DOHH2 (cell line): ENCODE data around the gene MSH5.

Experiments
- H3F3A ChIP-seq: fragments of 200-600 bp; sonication (generic), shearing (Covaris generic); 2 replicates; pipeline ENCODE4 v1.6.0; 2016; ENCODE audit warnings: antibody characterized with exemption, mild to moderate bottlenecking; ENCODE audit not compliant: control insufficient read depth, insufficient read depth
- H3K27ac ChIP-seq: fragments of 200-600 bp; sonication (generic); 2 replicates; pipeline ENCODE4 v1.5.1; 2014; ENCODE audit warnings: low read depth, mild to moderate bottlenecking, low read length, moderate library complexity
- H3K27me3 ChIP-seq: fragments of 200-600 bp; sonication (generic); 2 replicates; pipeline ENCODE4 v1.6.1; 2014; ENCODE audit warnings: mild to moderate bottlenecking, low read length, mixed read lengths; ENCODE audit not compliant: control insufficient read depth
- H3K36me3 ChIP-seq: fragments of 200-600 bp; sonication (generic); 2 replicates; pipeline ENCODE4 v1.6.1; 2014; ENCODE audit warnings: mild to moderate bottlenecking, low read length, moderate library complexity, mixed read lengths; ENCODE audit not compliant: control insufficient read depth
- H3K4me1 ChIP-seq: fragments of 200-600 bp; sonication (generic); 2 replicates; pipeline ENCODE4 v1.6.1; 2014; ENCODE audit warnings: mild to moderate bottlenecking, low read length, mixed read lengths; ENCODE audit not compliant: control insufficient read depth
- H3K4me2 ChIP-seq: fragments of 200-600 bp; sonication (generic); 2 replicates; pipeline ENCODE4 v1.6.0; 2014; ENCODE audit warnings: mild to moderate bottlenecking, low read length, moderate library complexity
- H3K4me3 ChIP-seq: fragments of 200-600 bp; sonication (generic); 2 replicates; pipeline ENCODE4 v1.5.1; 2014; ENCODE audit warnings: mild to moderate bottlenecking, low read length, mixed read lengths
- H3K79me2 ChIP-seq: fragments of 200-600 bp; sonication (generic); 2 replicates; pipeline ENCODE4 v1.6.1; 2014; ENCODE audit warnings: mild to moderate bottlenecking, low read length, mixed read lengths; ENCODE audit not compliant: control insufficient read depth
- H3K9me2 ChIP-seq: fragments of 200-600 bp; sonication (generic); replicated peaks from 2 replicates; pipeline ENCODE4 v1.6.1; 2014; ENCODE audit warnings: mild to moderate bottlenecking, low read length, mixed read lengths; ENCODE audit not compliant: control insufficient read depth
- H3K9me3 ChIP-seq: fragments of 200-600 bp; sonication (generic); 2 replicates; pipeline ENCODE4 v1.6.1; 2014; ENCODE audit warnings: antibody characterized with exemption, low read length, mixed read lengths; ENCODE audit not compliant: control insufficient read depth, insufficient read depth
- H4K20me1 ChIP-seq: fragments of 200-600 bp; sonication (generic); 2 replicates; pipeline ENCODE4 v1.6.0; 2014; ENCODE audit warnings: low read depth, mild to moderate bottlenecking, antibody characterized with exemption, low read length, moderate library complexity; ENCODE audit not compliant: control insufficient read depth, insufficient read depth
- CTCF ChIP-seq: fragments of 200-600 bp; sonication (generic); IDR thresholded peaks from one replicate; pipeline ENCODE4 v1.5.1; 2014; ENCODE audit warnings: antibody characterized with exemption, mild to moderate bottlenecking, low read depth, low read length; ENCODE audit not compliant: poor library complexity, severe bottlenecking
- EZH2phosphoT487 ChIP-seq: fragments of 200-600 bp; sonication (generic); IDR thresholded peaks from 2 replicates; pipeline ENCODE4 v1.6.1; 2017; ENCODE audit warnings: borderline replicate concordance, mild to moderate bottlenecking, antibody characterized with exemption, low read length, moderate library complexity, mixed read lengths

MSH5 gene

GRCh38 chr6:31778999-31779885, 39.4 kb downstream of the MSH5 start:
- Histone ChIP-seq H3K36me3 (peaks cover 60% of the 10 kb centered on the region), H3K4me2 (no peak overlapping the region)
- TF ChIP-seq EZH2phosphoT487 (no peak), CTCF (no peak)

GRCh38 chr6:31779908-31780307, 40.1 kb downstream of the MSH5 start:
- no peaks in the 10 kb centered on the region for H3K79me2 ChIP-seq
- no peak for TF ChIP-seq EZH2phosphoT487
- TF ChIP-seq CTCF = no peak
- no peaks in the 10 kb centered on the region for H3K9me3 ChIP-seq
- H3K4me1 ChIP-seq = peaks cover 17% of the 10 kb centered on the region
- H3K4me3 ChIP-seq = no peak overlapping the region
- peaks cover 66% of the 10 kb centered on the region for H3K36me3 ChIP-seq
- no peak overlapping the region for H3K27ac ChIP-seq
- H3K9me2 ChIP-seq = no peaks in the 10 kb centered on the region
- no peaks in the 10 kb centered on the region for H3F3A ChIP-seq
- H4K20me1 ChIP-seq = no peaks in the 10 kb centered on the region
- H3K27me3 ChIP-seq = no peaks in the 10 kb centered on the region
- H3K4me2 ChIP-seq = no peak overlapping the region

More at GRCh38 chr6:31778999-31779885, 39.4 kb downstream of the MSH5 start:
- peaks cover 17% of the 10 kb centered on the region for H3K4me1 ChIP-seq
- H3K9me3 ChIP-seq = no peaks in the 10 kb centered on the region
- H3F3A ChIP-seq = no peaks in the 10 kb centered on the region
- no peaks in the 10 kb centered on the region for H4K20me1 ChIP-seq
- no peaks in the 10 kb centered on the region for H3K9me2 ChIP-seq
- no peaks in the 10 kb centered on the region for H3K79me2 ChIP-seq
- H3K4me3 ChIP-seq = no peak overlapping the region
- no peaks in the 10 kb centered on the region for H3K27me3 ChIP-seq
- H3K27ac ChIP-seq = no peak overlapping the region

- Histone ChIP-seq H3K9me2 (no peaks in the 10 kb centered on the region), H3K79me2 (no peaks in the 10 kb centered on the region), H3K27me3 (no peaks in the 10 kb centered on the region), H3K4me1 (peaks cover 17% of the 10 kb centered on the region), H3K9me3 (no peaks in the 10 kb centered on the region), H3K36me3 (peaks cover 74% of the 10 kb centered on the region), H3K4me2 (no peak overlapping the region), H3F3A (no peaks in the 10 kb centered on the region), H4K20me1 (no peaks in the 10 kb centered on the region), H3K4me3 (no peak overlapping the region), H3K27ac (no peak overlapping the region)
- TF ChIP-seq EZH2phosphoT487 (no peak), CTCF (no peak)
These were observed 40.9 kb downstream of the MSH5 start for GRCh38 chr6:31780507-31781243.
